ENCODE data around the gene ZKSCAN4.

DNA sequence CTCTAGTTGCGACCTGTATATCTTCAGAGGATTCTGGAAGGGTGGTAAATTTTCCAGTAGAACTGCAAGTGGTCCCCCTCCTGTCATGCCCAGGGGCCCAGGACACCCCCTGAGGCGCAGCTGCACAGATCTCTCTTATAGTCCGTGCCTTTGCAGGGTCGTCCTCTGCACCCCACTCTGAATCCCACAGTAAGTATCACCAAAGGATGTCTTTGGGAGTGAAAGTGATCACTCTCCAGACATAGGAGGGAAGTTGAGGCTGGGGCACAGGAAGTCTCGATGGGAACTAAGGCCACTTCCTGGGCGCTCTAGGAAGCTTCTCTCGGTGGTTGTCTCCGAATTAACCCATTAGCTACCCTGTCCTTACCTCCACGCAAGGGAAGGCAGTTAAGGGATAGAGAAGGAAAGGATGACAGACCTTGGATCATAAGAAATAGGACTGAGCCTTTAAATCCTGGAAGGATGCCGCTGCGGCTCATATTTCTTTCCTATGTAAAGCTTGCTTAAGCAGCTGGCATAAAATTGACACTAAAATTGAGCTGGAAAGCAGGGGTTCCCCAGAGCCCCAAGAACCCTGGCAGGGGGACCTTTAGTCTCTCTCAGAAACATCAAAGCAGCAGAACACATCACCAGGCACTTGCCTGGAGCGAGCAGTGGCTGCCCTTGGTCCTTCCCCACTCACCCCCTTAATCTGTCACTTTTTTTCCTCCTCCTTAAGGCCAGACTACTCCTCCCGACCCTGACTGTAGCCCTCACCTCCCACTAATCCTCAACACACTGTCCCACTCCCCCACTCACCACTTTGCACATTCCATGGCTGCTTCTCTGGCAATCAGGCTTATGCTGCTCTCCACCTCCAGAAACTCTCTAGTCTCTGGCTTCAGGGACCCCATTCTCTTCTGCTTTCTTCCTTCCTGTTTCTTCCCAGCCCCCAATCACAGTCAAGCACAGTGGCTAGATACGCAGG, at the start of gene ZKSCAN4:
- TF ChIP-seq RAD21 (conservative IDR thresholded peaks at IDR 0.05) = peak; percentile 45
- no peak for TF ChIP-seq CTCF (IDR thresholded peaks at IDR 0.05; ENCODE audit: poor library complexity, severe bottlenecking)
- peak; percentile 82 for TF ChIP-seq POLR2AphosphoS5 (IDR thresholded peaks at IDR 0.05)
- TF ChIP-seq REST (IDR thresholded peaks at IDR 0.05; ENCODE audit: borderline replicate concordance) = no peak
- peak; percentile 51 for TF ChIP-seq SMC3 (conservative IDR thresholded peaks at IDR 0.05; ENCODE audit: poor library complexity)
- TF ChIP-seq TAF1 (IDR thresholded peaks at IDR 0.05; ENCODE audit: low read depth) = peak; percentile 36
- TF ChIP-seq EP300 (conservative IDR thresholded peaks at IDR 0.05; ENCODE audit: poor library complexity, severe bottlenecking) = no peak
- no peak for TF ChIP-seq EZH2 (IDR thresholded peaks at IDR 0.05; ENCODE audit: borderline replicate concordance, insufficient read depth, low read length, poor library complexity, severe bottlenecking)
- peak; percentile 69 for TF ChIP-seq MXI1 (conservative IDR thresholded peaks at IDR 0.05; ENCODE audit: poor library complexity, severe bottlenecking)
